LNCAP (cell line): ENCODE data around the gene TBC1D14.

Experiments used
- TF ChIP-seq, protein P1 (sequence below): fragments of 450-650 bp; IDR thresholded peaks from 2 replicates; pipeline ENCODE4 v1.5.1; 2017; ENCODE audit warnings: mild to moderate bottlenecking

Gene TBC1D14

DNA sequence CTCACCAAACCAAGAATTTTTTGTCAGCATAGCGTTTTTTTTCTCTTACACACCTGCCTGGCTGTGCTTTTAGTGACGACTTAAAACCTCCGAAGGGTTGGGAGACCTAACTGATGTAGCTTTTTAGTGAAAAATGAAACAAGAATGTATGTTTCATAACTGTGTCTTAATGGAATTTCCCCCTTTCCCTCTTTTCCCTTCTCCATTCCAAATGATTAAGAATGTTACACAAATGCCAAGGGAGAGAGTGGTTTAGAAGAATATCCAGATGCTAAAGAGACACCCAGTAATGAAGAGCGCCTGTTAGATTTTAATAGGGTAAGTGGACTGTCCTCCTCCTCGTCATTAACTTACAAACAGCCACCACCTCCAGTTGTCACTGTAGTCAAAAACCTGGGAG is 33.2 kb upstream of the TBC1D14 start:
- TF ChIP-seq, protein P1, sequence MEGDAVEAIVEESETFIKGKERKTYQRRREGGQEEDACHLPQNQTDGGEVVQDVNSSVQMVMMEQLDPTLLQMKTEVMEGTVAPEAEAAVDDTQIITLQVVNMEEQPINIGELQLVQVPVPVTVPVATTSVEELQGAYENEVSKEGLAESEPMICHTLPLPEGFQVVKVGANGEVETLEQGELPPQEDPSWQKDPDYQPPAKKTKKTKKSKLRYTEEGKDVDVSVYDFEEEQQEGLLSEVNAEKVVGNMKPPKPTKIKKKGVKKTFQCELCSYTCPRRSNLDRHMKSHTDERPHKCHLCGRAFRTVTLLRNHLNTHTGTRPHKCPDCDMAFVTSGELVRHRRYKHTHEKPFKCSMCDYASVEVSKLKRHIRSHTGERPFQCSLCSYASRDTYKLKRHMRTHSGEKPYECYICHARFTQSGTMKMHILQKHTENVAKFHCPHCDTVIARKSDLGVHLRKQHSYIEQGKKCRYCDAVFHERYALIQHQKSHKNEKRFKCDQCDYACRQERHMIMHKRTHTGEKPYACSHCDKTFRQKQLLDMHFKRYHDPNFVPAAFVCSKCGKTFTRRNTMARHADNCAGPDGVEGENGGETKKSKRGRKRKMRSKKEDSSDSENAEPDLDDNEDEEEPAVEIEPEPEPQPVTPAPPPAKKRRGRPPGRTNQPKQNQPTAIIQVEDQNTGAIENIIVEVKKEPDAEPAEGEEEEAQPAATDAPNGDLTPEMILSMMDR: no peak

DNA sequence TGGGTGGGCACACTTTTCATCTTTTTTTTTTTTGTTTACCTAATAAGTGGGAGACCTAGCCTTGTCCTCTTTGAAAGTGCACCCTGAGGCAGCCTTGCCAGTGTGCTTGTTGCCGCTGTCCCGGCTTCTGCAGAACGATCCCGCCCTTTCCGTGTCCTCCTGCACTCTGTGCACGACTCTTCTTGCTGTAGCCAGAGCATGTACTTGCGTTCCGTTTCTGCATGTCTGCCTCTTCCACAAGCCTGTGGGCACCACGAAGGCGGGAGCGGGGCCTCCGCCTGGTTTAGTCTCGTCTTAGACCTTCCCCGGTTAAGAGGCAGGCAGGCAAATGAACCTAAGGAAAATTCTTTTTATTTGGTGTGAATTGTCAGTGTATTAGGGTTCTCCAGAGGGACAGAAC is 32.6 kb upstream of the TBC1D14 start:
- TF ChIP-seq, protein P1: no peak

DNA sequence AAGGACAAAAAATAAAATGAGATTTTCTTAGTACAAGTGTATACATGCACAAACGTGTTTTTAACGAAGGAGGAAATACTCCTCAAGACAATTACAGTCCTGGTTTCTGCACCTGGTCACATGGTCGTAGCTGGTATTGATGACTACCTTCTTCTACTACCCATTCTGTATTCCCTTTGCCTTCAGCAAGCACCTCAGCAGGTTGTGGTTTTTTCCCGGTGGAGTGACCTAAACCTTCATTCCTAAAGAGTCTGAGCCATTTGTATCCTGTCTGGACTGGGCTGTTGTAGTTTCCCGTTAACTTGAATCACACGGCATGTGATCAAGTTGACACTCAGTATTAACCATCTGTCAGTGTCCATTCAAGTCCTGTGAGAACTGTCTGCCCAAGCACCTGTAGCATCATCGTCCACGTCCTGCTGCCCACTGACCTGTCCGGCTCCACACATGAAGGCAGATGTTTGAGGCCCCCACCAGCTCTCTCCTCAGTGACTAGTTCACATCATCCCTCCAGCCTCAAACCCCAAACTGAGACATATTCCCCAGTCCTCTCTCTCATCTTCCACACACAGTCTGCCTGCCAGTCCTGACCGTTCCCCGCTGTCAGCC is 31.1 kb upstream of the TBC1D14 start:
- TF ChIP-seq, protein P1: no peak

DNA sequence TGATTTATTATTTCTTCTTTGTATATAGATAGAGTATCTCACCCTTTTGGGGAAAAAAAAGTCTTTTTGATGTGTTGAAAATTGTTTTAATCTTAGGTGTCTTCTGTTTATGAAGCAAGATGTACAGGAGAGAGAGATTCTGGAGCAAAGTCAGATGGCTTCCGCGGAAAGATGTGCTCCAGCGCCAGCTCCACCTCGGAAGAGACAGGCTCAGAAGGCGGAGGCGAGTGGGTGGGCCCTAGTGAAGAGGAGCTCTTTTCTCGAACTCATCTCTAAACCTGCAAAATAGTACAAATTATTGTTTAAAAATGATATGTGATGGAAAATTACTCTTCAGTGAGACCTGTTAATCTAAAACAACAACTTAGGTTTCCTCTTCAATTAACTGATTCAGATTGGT is 28.9 kb upstream of the TBC1D14 start:
- TF ChIP-seq, protein P1: no peak

DNA sequence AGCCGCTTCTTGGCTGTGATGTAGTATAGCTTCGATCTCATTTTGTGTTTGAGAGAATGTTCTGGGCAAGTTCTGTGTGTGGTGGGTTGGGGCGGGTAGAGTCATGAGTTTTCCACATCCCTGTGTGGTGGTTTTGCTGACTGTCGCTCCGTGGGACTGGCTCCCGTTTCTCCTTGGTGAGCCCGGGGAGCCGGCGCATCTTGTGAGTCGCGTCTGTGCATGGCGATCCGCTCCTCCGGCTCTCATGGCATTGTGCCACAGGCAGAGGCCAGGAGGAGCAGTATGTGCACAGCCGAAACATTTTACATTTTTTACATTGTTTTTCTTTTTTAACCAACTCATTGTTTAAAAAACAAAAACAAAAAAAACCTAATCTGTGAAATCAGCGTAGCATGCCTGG is 27.7 kb upstream of the TBC1D14 start:
- TF ChIP-seq, protein P1: no peak

DNA sequence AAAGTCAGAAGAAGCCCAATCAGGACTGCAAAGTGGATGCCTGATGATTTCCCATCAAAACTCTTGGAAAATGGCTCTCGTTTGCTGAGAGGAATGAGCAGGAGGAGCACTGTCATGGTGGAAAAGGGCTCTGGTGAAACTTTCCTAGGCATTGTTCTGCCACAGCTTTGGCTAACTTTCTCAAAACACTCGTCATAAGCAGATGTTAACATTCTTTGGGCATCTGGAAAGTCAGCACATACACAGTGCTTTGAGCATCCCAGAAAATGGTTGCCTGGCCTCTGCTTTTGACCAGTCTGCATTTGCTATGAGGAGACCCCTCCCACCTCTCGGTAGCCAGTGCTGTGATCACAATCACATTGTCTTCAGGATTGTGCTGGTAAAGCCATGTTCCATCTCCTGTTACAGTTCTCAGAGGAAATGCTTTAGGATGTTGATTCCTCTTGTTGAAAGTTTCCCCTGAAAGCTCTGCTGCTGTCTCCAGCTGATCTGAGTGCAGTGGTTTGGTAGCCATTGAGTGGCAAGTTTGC is 25.2 kb upstream of the TBC1D14 start:
- TF ChIP-seq, protein P1: no peak

DNA sequence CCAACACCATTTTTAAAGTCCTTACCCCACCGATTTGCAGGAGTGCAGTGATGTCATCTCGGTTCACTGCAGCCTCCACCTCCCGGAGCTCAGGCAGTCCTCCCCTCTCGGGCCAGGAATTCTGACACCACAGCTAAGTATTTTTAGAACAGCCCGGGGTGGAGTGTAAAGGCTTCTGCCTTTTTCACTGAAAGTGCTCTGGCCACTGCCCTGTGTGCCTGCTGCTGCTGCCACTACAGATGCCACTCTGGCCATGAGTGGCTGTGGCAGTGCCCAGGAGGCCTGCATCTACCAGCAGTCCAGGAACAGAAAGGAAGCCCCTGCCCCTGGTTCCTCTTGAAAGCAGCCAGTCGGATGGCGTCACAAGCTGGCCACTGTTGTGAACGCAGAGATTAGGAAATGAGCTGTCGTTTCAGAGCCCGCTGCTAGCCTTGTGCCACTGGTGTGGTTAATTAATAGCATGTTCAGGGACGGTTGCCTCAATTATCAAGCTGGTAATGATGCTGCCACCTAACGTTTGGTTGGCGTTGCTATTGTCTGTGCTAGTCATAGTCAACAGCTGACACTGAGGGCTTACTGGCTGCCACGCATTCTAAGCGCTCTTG is 23.6 kb upstream of the TBC1D14 start:
- TF ChIP-seq, protein P1: no peak
